GM23248 (cell line): Measurements from ENCODE around the gene BICD1. TPM values are rescaled to one million over a fixed set of nuclear protein-coding genes. Genes with fewer than 3 reads are reported as not detected.

Experiments
- DNase-seq: peaks from one replicate; pipeline ENCODE4 v3.0.0-alpha.2; 2015
- H2AFZ ChIP-seq: fragments of 200-600 bp; sonication (generic); 2 replicates; pipeline ENCODE4 v1.6.1; 2016; ENCODE audit warnings: antibody characterized with exemption
- H3F3A ChIP-seq: fragments of 200-600 bp; sonication (generic); 2 replicates; pipeline ENCODE4 v1.6.1; 2016; ENCODE audit warnings: mild to moderate bottlenecking, antibody characterized with exemption, mixed run types; ENCODE audit not compliant: insufficient read depth
- H3K27ac ChIP-seq: fragments of 200-600 bp; sonication (generic); 2 replicates; pipeline ENCODE4 v1.5.1; 2016; ENCODE audit warnings: mild to moderate bottlenecking
- H3K27me3 ChIP-seq: fragments of 200-600 bp; sonication (generic); replicated peaks from 2 replicates; pipeline ENCODE4 v1.6.1; 2016; ENCODE audit warnings: mild to moderate bottlenecking; ENCODE audit not compliant: insufficient read depth
- H3K36me3 ChIP-seq: fragments of 200-600 bp; sonication (generic); 2 replicates; pipeline ENCODE4 v1.6.1; 2016; ENCODE audit warnings: low read depth, mild to moderate bottlenecking
- H3K4me1 ChIP-seq: fragments of 200-600 bp; sonication (generic); 2 replicates; pipeline ENCODE4 v1.6.1; 2016; ENCODE audit warnings: mild to moderate bottlenecking; ENCODE audit not compliant: insufficient read depth
- H3K4me2 ChIP-seq: fragments of 200-600 bp; sonication (generic); one replicate; pipeline ENCODE4 v1.6.1; 2016; ENCODE audit warnings: mild to moderate bottlenecking; ENCODE audit not compliant: unreplicated experiment
- H3K4me3 ChIP-seq: fragments of 200-600 bp; sonication (generic); 2 replicates; pipeline ENCODE4 v1.5.1; 2016; ENCODE audit warnings: mild to moderate bottlenecking
- H3K79me2 ChIP-seq: fragments of 200-600 bp; sonication (generic); 2 replicates; pipeline ENCODE4 v1.6.1; 2016; ENCODE audit warnings: mild to moderate bottlenecking; ENCODE audit not compliant: insufficient read depth
- H3K9ac ChIP-seq: fragments of 200-600 bp; sonication (generic); 2 replicates; pipeline ENCODE4 v1.6.1; 2016; ENCODE audit warnings: mild to moderate bottlenecking
- H3K9me2 ChIP-seq: fragments of 200-600 bp; sonication (generic); 2 replicates; pipeline ENCODE4 v1.6.1; 2016; ENCODE audit warnings: mixed run types, mild to moderate bottlenecking, moderate library complexity; ENCODE audit not compliant: insufficient read depth
- H3K9me3 ChIP-seq: fragments of 200-600 bp; sonication (generic); one replicate; pipeline ENCODE4 v1.6.1; 2017; ENCODE audit warnings: low read depth
- H4K20me1 ChIP-seq: fragments of 200-600 bp; sonication (generic); 2 replicates; pipeline ENCODE4 v1.6.0; 2016; ENCODE audit not compliant: insufficient read depth
- EZH2 ChIP-seq: fragments of 200-600 bp; sonication (generic); IDR thresholded peaks from 2 replicates; pipeline ENCODE4 v1.6.1; 2018; ENCODE audit warnings: antibody characterized with exemption, mild to moderate bottlenecking; ENCODE audit not compliant: insufficient read depth, poor library complexity, severe bottlenecking
- EZH2phosphoT487 ChIP-seq: fragments of 200-600 bp; sonication (generic); IDR thresholded peaks from 2 replicates; pipeline ENCODE4 v1.6.1; 2018; ENCODE audit warnings: antibody characterized with exemption, moderate library complexity, mild to moderate bottlenecking, low read depth; ENCODE audit not compliant: insufficient read depth
- WGBS, 2 experiments: methylation state at CpG; one replicate each; pipeline ENCODE4 v1.1.6; 2015 to 2017; ENCODE audit warnings: low lambda C conversion rate in 2 of 2, low coverage in 1 of 2; ENCODE audit errors: missing lambda C conversion rate in 2 of 2; 5-methylcytosine and 5-hydroxymethylcytosine counted together
- in situ Hi-C: fragments of 300-500 bp; cut with MboI; formaldehyde crosslinking; loops from 2 replicates; pipeline ENCODE4 v1.15.0; 2020
- polyA plus RNA-seq: library from polyadenylated mRNA; unstranded; fragments of >200 nt; fragmentation: Nextera tagmentation; extraction: Ambion mirVana; gene quantifications from 2 replicates; pipeline ENCODE4 v1.2.1, GENCODE V29; 2016
- total RNA-seq: library from RNA; depleted of rRNA; stranded (reverse); fragments of >200 nt; shearing (Covaris generic); gene quantifications from 2 replicates; pipeline ENCODE4 v1.2.3, GENCODE V29; 2014

BICD1 gene
- total and polyA plus RNA-seq, 2 experiments from 2014 or later: 9.7 to 20.6 TPM

DNA sequence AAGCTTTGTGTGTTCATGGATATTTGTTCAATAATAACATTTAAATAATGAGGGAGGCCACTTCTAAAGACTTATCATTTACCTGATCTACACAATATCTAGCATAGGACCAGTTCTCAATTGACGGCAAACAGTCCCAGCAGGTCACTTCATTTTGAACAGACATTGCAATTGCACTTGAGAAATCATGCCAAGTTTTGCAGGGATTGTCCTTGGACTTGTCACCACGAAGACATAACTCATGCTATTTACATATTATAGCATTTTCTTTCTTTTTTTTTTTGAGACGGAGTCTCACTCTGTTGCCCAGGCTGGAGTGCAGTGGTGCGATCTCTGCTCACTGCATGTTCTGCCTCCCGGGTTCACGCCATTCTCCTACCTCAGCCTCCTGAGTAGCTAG, 34.5 kb upstream of the BICD1 start:
- Histone ChIP-seq H3K4me1 (peaks cover 11% of the 10 kb centered on the region), H3K9ac (no peak overlapping the region), H3K4me3 (no peak overlapping the region), H4K20me1 (no peaks in the 10 kb centered on the region), H3K27ac (no peak overlapping the region), H3K36me3 (no peaks in the 10 kb centered on the region), H3K4me2 (no peak overlapping the region), H3K9me3 (no peaks in the 10 kb centered on the region), H3F3A (peaks cover 7% of the 10 kb centered on the region; the same call in 1 of the 2 replicates), H3K27me3 (no peaks in the 10 kb centered on the region), H3K9me2 (no peaks in the 10 kb centered on the region), H3K79me2 (no peaks in the 10 kb centered on the region), H2AFZ (no peak overlapping the region)
- TF ChIP-seq EZH2phosphoT487 (no peak), EZH2 (no peak)
- 77 to 79% methylated on average over 6 of the region's 6 CpGs for whole genome bisulfite sequencing, 2 experiments
- DNase-seq: no peak
- in situ Hi-C loops: loop anchor here (25.0 kb wide), 1 partner anchor 590 kb away; no protein-coding TSS in a partner anchor

DNA sequence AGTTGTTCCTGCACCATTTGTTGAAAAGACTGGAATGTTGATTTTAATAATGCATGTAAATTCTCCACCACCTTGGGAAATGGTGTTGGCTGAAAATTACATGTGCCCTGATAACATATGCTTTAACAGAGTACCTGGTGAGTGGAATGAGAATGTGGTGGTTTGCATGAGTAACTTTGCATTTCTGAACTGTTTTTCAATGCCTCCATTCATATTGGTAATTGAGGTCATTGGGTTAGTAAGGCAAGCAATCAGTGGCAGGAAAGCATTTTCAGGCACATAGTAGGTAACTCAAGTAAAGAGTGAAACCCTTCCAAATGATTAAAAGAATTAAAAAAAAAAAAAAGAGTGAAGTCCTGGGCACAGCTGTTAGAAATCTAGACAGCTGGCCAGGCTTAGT, 32.2 kb upstream of the BICD1 start:
- Histone ChIP-seq H4K20me1 (no peaks in the 10 kb centered on the region), H3K9me2 (no peaks in the 10 kb centered on the region), H3K9me3 (no peaks in the 10 kb centered on the region), H3K27me3 (no peaks in the 10 kb centered on the region), H3F3A (no peaks in the 10 kb centered on the region), H3K36me3 (no peaks in the 10 kb centered on the region), H3K27ac (no peak overlapping the region), H3K4me3 (no peak overlapping the region), H2AFZ (no peak overlapping the region), H3K79me2 (no peaks in the 10 kb centered on the region), H3K4me1 (no peaks in the 10 kb centered on the region), H3K4me2 (no peak overlapping the region), H3K9ac (no peak overlapping the region)
- in situ Hi-C loops: loop anchor here (25.0 kb wide), 1 partner anchor 588 kb away; no protein-coding TSS in a partner anchor
- no peak for DNase-seq
- TF ChIP-seq EZH2phosphoT487: no peak
- no peak for TF ChIP-seq EZH2

- H3K27me3 ChIP-seq: no peaks in the 10 kb centered on the region
- no peaks in the 10 kb centered on the region for H3K36me3 ChIP-seq
- H4K20me1 ChIP-seq: no peaks in the 10 kb centered on the region
- no peaks in the 10 kb centered on the region for H3K9me3 ChIP-seq
- WGBS, 2 experiments: 55 to 66% methylated on average over 4 of the region's 4 CpGs
- H3K4me1 ChIP-seq: no peaks in the 10 kb centered on the region
- no peaks in the 10 kb centered on the region for H3K79me2 ChIP-seq
- H3F3A ChIP-seq: no peaks in the 10 kb centered on the region
- in situ Hi-C loops: no loop called here
- no peaks in the 10 kb centered on the region for H3K9me2 ChIP-seq
- H3K4me3 ChIP-seq: no peak overlapping the region
- DNase-seq: no peak
- TF ChIP-seq EZH2 (no peak), EZH2phosphoT487 (no peak)
- no peak overlapping the region for H2AFZ ChIP-seq
- no peak overlapping the region for H3K27ac ChIP-seq
- H3K4me2 ChIP-seq: no peak overlapping the region
- no peak overlapping the region for H3K9ac ChIP-seq
Measured at GRCh38 chr12:32076941-32077340, 29.7 kb upstream of the BICD1 start.

DNA sequence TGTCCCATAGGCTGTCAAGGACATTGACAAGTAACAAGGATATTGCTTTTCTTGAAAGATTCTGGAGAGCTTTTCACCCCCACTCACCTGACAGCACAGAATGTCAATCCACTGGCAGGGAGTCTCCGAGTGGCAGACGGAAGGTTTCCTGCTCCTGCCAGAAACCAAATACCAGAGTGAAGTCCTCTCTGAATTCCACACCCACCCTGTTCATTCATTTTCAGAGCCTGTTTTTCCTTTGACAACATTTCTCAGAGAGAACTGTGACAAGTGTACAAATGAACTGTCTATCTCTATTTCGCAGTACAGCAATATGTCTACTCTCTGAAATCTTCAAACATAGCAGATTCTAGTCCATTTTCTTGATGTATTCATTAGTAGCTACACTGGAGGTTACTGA, 26.2 kb upstream of the BICD1 start:
- no peak for DNase-seq
- 63 to 65% methylated on average over 3 of the region's 3 CpGs for WGBS, 2 experiments
- no peaks in the 10 kb centered on the region for H3K9me2 ChIP-seq
- no peaks in the 10 kb centered on the region for H3K79me2 ChIP-seq
- H3K36me3 ChIP-seq: no peaks in the 10 kb centered on the region
- no peak overlapping the region for H2AFZ ChIP-seq
- H4K20me1 ChIP-seq: no peaks in the 10 kb centered on the region
- H3K4me3 ChIP-seq: no peak overlapping the region
- H3K4me2 ChIP-seq: no peak overlapping the region
- no peak for TF ChIP-seq EZH2phosphoT487
- peaks cover 9% of the 10 kb centered on the region for H3F3A ChIP-seq
- peaks cover 13% of the 10 kb centered on the region for H3K4me1 ChIP-seq
- H3K27me3 ChIP-seq: no peaks in the 10 kb centered on the region
- no peak overlapping the region for H3K27ac ChIP-seq
- H3K9ac ChIP-seq: no peak overlapping the region
- no peaks in the 10 kb centered on the region for H3K9me3 ChIP-seq
- in situ Hi-C loops: no loop called here

- Histone ChIP-seq H3K4me1 (peaks cover 13% of the 10 kb centered on the region), H2AFZ (peak overlapping the region; percentile 41; the same call in 1 of the 2 replicates), H3K4me3 (no peak overlapping the region), H4K20me1 (no peaks in the 10 kb centered on the region), H3K27ac (peak overlapping the region; percentile 40), H3K27me3 (no peaks in the 10 kb centered on the region), H3K9me3 (no peaks in the 10 kb centered on the region), H3K9ac (no peak overlapping the region), H3K36me3 (no peaks in the 10 kb centered on the region), H3K79me2 (no peaks in the 10 kb centered on the region), H3F3A (peaks cover 9% of the 10 kb centered on the region), H3K4me2 (peak overlapping the region; percentile 50), H3K9me2 (no peaks in the 10 kb centered on the region)
- no peak for TF ChIP-seq EZH2phosphoT487
- 4 to 5% methylated on average over 5 of the region's 5 CpGs for WGBS, 2 experiments
- peak; percentile 85 for DNase-seq
- in situ Hi-C loops: no loop called here
Measured at GRCh38 chr12:32083489-32083888, 23.2 kb upstream of the BICD1 start.
